Esophagus squamous epithelium (tissue), 4 donors: Measurements from ENCODE around the gene PCDHGC3.

Experiments
- CTCF ChIP-seq, 6 experiments: fragments of 450-650 bp in 4 of 6; fragments of 200-600 bp in 2 of 6; sonication (generic) in 2 of 6; IDR thresholded peaks; one replicate each; pipeline ENCODE4 v1.5.1; 2016 to 2019; ENCODE audit warnings: antibody characterized with exemption in 6 of 6, mild to moderate bottlenecking in 4 of 6, moderate library complexity in 4 of 6
- POLR2A ChIP-seq, 4 donors: fragments of 450-650 bp; IDR thresholded peaks; one replicate each; pipeline ENCODE4 v1.6.1; 2017; ENCODE audit warnings: antibody characterized with exemption in 4 of 4, mild to moderate bottlenecking in 4 of 4, moderate library complexity in 3 of 4

- TF ChIP-seq CTCF (IDR thresholded peaks at IDR 0.05) (no peak), POLR2A (IDR thresholded peaks at IDR 0.05) (no peak)
Measured at GRCh38 chr5:141484641-141485311, 9.0 kb downstream of the PCDHGC3 start, which contains the start of gene PCDHGC4.
